ENCODE data around the gene GPR108. TPM values are rescaled to one million over a fixed set of nuclear protein-coding genes. Genes with fewer than 3 reads are reported as not detected.

The GPR108 gene
- total and polyA plus RNA-seq, 2 of the 8 experiments (the other 6 are each of a cell fraction or from before 2014, with no cell fraction given), result 34.9 to 46.0 TPM

- Histone ChIP-seq H2AFZ (ENCODE audit: low read length) (no peak overlapping the region), H4K5ac (ENCODE audit: insufficient read length, low read depth, low read length) (no peak overlapping the region), H3K4me1 (replicated peaks in 1 of 4; ENCODE audit: control insufficient read depth in 3 of 4, insufficient read depth in 4 of 4, low read length in 3 of 4) (peaks cover 4 to 26% (median 16%) of the 10 kb centered on the region in 4 experiments), H3K18ac (ENCODE audit: extremely low read depth, low read length) (peak overlapping the region; percentile 78), H2BK20ac (ENCODE audit: low read length) (no peak overlapping the region), H2AK5ac (ENCODE audit: low read depth, low read length) (peak overlapping the region; percentile 57; the same call in 1 of the 2 replicates), H3K4me2 (ENCODE audit: insufficient read depth in 1 of 2, low read depth in 2 of 2, low read length in 2 of 2) (peak overlapping the region; percentile 76 to 87), H2BK5ac (ENCODE audit: low read depth, low read length) (peak overlapping the region; percentile 6; the same call in 1 of the 2 replicates), H3K23me2 (ENCODE audit: low read depth, low read length) (peaks cover 17% of the 10 kb centered on the region), H2BK120ac (replicated peaks; ENCODE audit: low read depth, low read length) (no peak overlapping the region), H4K20me1 (replicated peaks in 1 of 2; ENCODE audit: control insufficient read depth in 1 of 2, insufficient read depth in 2 of 2, low read length in 2 of 2) (peaks cover 0 to 6% of the 10 kb centered on the region in 2 experiments), H2BK12ac (ENCODE audit: low read depth, low read length) (peak overlapping the region; percentile 71; the same call in 1 of the 2 replicates), H3K56ac (replicated peaks; ENCODE audit: insufficient read length, low read depth, low read length) (no peak overlapping the region), H3K79me1 (ENCODE audit: low read depth, low read length) (peaks cover 5% of the 10 kb centered on the region), H4K8ac (ENCODE audit: extremely low read depth, insufficient read depth, low read length) (no peak overlapping the region), H3K79me2 (ENCODE audit: control insufficient read depth in 1 of 2, insufficient read depth in 2 of 2, low read length in 2 of 2) (peaks cover 0 to 6% of the 10 kb centered on the region in 2 experiments; a peak in 1 of 4 replicates), H3K23ac (ENCODE audit: insufficient read length) (no peak overlapping the region), H3K9me3 (ENCODE audit: insufficient read depth in 2 of 2, low read depth in 1 of 2, low read length in 1 of 2) (no peaks in the 10 kb centered on the region), H3K36me3 (ENCODE audit: control insufficient read depth in 2 of 4, insufficient read depth in 4 of 4, low read length in 3 of 4) (peaks cover 0 to 5% (median under 1%) of the 10 kb centered on the region in 4 experiments; a peak in 2 of 8 replicates), H3K27ac (ENCODE audit: low read depth, low read length) (peak overlapping the region; percentile 53), H4K91ac (replicated peaks; ENCODE audit: insufficient read length, low read length) (peak overlapping the region; percentile 12), H2BK15ac (ENCODE audit: low read length) (peak overlapping the region; percentile 72; the same call in 1 of the 2 replicates), H3K4me3 (ENCODE audit: extremely low read depth in 1 of 4, insufficient read depth in 2 of 4, low read depth in 3 of 4, low read length in 4 of 4) (peak overlapping the region; percentile 50 to 86 (median 69)), H3K4ac (replicated peaks; ENCODE audit: insufficient read length, low read depth, low read length) (no peak overlapping the region), H3K27me3 (replicated peaks in 1 of 4; ENCODE audit: control insufficient read depth in 3 of 4, extremely low read depth in 1 of 4, insufficient read depth in 3 of 4, low read length in 3 of 4) (no peaks in the 10 kb centered on the region), H3K14ac (ENCODE audit: insufficient read length) (no peak overlapping the region), H3K9ac (replicated peaks in 1 of 4; ENCODE audit: extremely low read depth in 1 of 4, low read depth in 3 of 4, low read length in 3 of 4) (peak overlapping the region in 3 of 4 experiments; percentile 34 to 50 (median 48); a peak in 5 of 7 replicates)
- ChIA-PET CTCF (ENCODE audit: partially characterized antibody) (interaction anchor here (0.6 to 4.7 kb wide), 18 partner anchors 13 to 371 kb away, joined by 3 to 31 read pairs (median 3); partner anchors contain the start of genes C3 and VAV1), POLR2A (ENCODE audit: partially characterized antibody) (interaction anchor here (0.6 to 9.7 kb wide), 7 partner anchors 8 to 229 kb away, joined by 3 to 110 read pairs (median 3); partner anchors contain the start of gene SH2D3A)
- FAIRE-seq, result no peak
- peak in 1 of 2 experiments; percentile 76 for DNase-seq (ENCODE audit: low read depth in 1 of 2, low spot score in 2 of 2)
- 33% methylated on average over 21 of the region's 25 CpGs; no CpG with 5 or more reads in 1 of the 2 experiments for WGBS, 2 experiments (ENCODE audit: extremely low coverage in 1 of 2, insufficient coverage in 1 of 2, insufficient read length in 1 of 2, insufficient replicate concordance in 2 of 2, low coverage in 1 of 2, low lambda C conversion rate in 2 of 2, missing lambda C conversion rate in 1 of 2)
- TF ChIP-seq CEBPB (IDR thresholded peaks at IDR 0.05; ENCODE audit: low read depth, low read length), result 0 out of 2 replicates have a peak, but pooled peaks have one; percentile 1
- peak; percentile 49; the same call in 1 of the 2 replicates for TF ChIP-seq TBP (IDR thresholded peaks at IDR 0.05; ENCODE audit: low read depth, low read length)
- peak in 1 of 2 experiments; percentile 70; a peak in 1 of 4 replicates for TF ChIP-seq SIN3A (conservative IDR thresholded peaks at IDR 0.05 in 1 of 2, IDR thresholded peaks at IDR 0.05 in 1 of 2; ENCODE audit: low read depth in 1 of 2, low read length in 2 of 2)
- no peak for TF ChIP-seq TCF12 (IDR thresholded peaks at IDR 0.05; ENCODE audit: low read depth, low read length)
- TF ChIP-seq RAD21 (IDR thresholded peaks at IDR 0.05 in 1 of 2, conservative IDR thresholded peaks at IDR 0.05 in 1 of 2; ENCODE audit: low read depth in 2 of 2, low read length in 2 of 2), result peak; percentile 40 to 46
- peak; percentile 78; the same call in 1 of the 2 replicates for TF ChIP-seq TAF1 (IDR thresholded peaks at IDR 0.05; ENCODE audit: low read depth, low read length)
- peak; percentile 32; the same call in 1 of the 2 replicates for TF ChIP-seq POLR2AphosphoS5 (IDR thresholded peaks at IDR 0.05; ENCODE audit: low read depth, low read length)
- peak; percentile 67; the same call in 1 of the 2 replicates for TF ChIP-seq MAX (IDR thresholded peaks at IDR 0.05)
- no peak for TF ChIP-seq KDM5A (IDR thresholded peaks at IDR 0.05; ENCODE audit: low read length)
- peak; percentile 10 for TF ChIP-seq KDM4A (IDR thresholded peaks at IDR 0.05; ENCODE audit: low read depth, low read length, severe bottlenecking)
Observed at GRCh38 chr19:6736169-6736916, 1.0 kb downstream of the GPR108 start.
